Mononuclear cell (primary cell): ENCODE measurements around the gene FAM171A2. TPM values are rescaled to one million over a fixed set of nuclear protein-coding genes. Genes with fewer than 3 reads are reported as not detected.

Source experiments
- H3K27me3 ChIP-seq: 2 replicates; pipeline ENCODE4 v1.6.0; 2011; ENCODE audit warnings: low read length, control low read depth; ENCODE audit not compliant: insufficient read depth
- H3K4me1 ChIP-seq: 2 replicates; pipeline ENCODE4 v1.5.1; 2011; ENCODE audit warnings: mild to moderate bottlenecking, low read length, control low read depth; ENCODE audit not compliant: insufficient read depth
- H3K4me3 ChIP-seq: 2 replicates; pipeline ENCODE4 v1.5.1; 2011; ENCODE audit warnings: mild to moderate bottlenecking, low read length, moderate library complexity
- H3K9me3 ChIP-seq: 2 replicates; pipeline ENCODE4 v1.5.1; 2011; ENCODE audit warnings: low read depth, mild to moderate bottlenecking, control low read depth, low read length
- total RNA-seq: library from RNA; depleted of rRNA; stranded (reverse); fragments of >200 nt; gene quantifications from one replicate; pipeline ENCODE4 v1.2.3, GENCODE V29; 2012

Gene FAM171A2
- total RNA-seq, 1 donor: 0.10 TPM

- peaks cover 5% of the 10 kb centered on the region for H3K27me3 ChIP-seq
- H3K4me3 ChIP-seq: no peak overlapping the region
- peaks cover 11% of the 10 kb centered on the region for H3K4me1 ChIP-seq
- H3K9me3 ChIP-seq: no peaks in the 10 kb centered on the region
These were observed 5.6 kb downstream of the FAM171A2 start for GRCh38 chr17:44358066-44358465.

- H3K4me3 ChIP-seq: no peak overlapping the region
- H3K4me1 ChIP-seq: peaks cover 8% of the 10 kb centered on the region
- no peaks in the 10 kb centered on the region for H3K27me3 ChIP-seq
- H3K9me3 ChIP-seq: no peaks in the 10 kb centered on the region
These were observed 7.4 kb downstream of the FAM171A2 start for GRCh38 chr17:44356241-44356640.

- Histone ChIP-seq H3K4me3 (no peak overlapping the region), H3K4me1 (peaks cover 8% of the 10 kb centered on the region), H3K27me3 (no peaks in the 10 kb centered on the region), H3K9me3 (no peaks in the 10 kb centered on the region)
These were observed 8.0 kb downstream of the FAM171A2 start for GRCh38 chr17:44355642-44356099.

- H3K27me3 ChIP-seq: no peaks in the 10 kb centered on the region
- no peak overlapping the region for H3K4me3 ChIP-seq
- no peaks in the 10 kb centered on the region for H3K9me3 ChIP-seq
- peaks cover 14% of the 10 kb centered on the region for H3K4me1 ChIP-seq
These were observed 8.8 kb downstream of the FAM171A2 start for GRCh38 chr17:44354582-44355561.

GRCh38 chr17:44353672-44354331, 9.9 kb downstream of the FAM171A2 start:
- H3K9me3 ChIP-seq: no peaks in the 10 kb centered on the region
- peak overlapping the region; percentile 22 for H3K4me3 ChIP-seq

GRCh38 chr17:44352828-44353671, 10.6 kb downstream of the FAM171A2 start:
- no peaks in the 10 kb centered on the region for H3K9me3 ChIP-seq
- H3K4me1 ChIP-seq: peaks cover 32% of the 10 kb centered on the region
- H3K27me3 ChIP-seq: no peaks in the 10 kb centered on the region
- H3K4me3 ChIP-seq: peak overlapping the region; percentile 22

More at GRCh38 chr17:44353672-44354331, 9.9 kb downstream of the FAM171A2 start:
- Histone ChIP-seq H3K27me3 (no peaks in the 10 kb centered on the region), H3K4me1 (peaks cover 24% of the 10 kb centered on the region)

- H3K4me3 ChIP-seq: no peak overlapping the region
- H3K4me1 ChIP-seq: peaks cover 41% of the 10 kb centered on the region
- no peaks in the 10 kb centered on the region for H3K27me3 ChIP-seq
- no peaks in the 10 kb centered on the region for H3K9me3 ChIP-seq
These were observed 11.5 kb downstream of the FAM171A2 start for GRCh38 chr17:44351961-44352827.

GRCh38 chr17:44351464-44351863, 12.2 kb downstream of the FAM171A2 start:
- H3K27me3 ChIP-seq: no peaks in the 10 kb centered on the region
- H3K9me3 ChIP-seq: no peaks in the 10 kb centered on the region

GRCh38 chr17:44350733-44351226, 12.9 kb downstream of the FAM171A2 start:
- H3K9me3 ChIP-seq: no peaks in the 10 kb centered on the region
- no peak overlapping the region for H3K4me3 ChIP-seq
- peaks cover 55% of the 10 kb centered on the region for H3K4me1 ChIP-seq
- H3K27me3 ChIP-seq: no peaks in the 10 kb centered on the region

More at GRCh38 chr17:44351464-44351863, 12.2 kb downstream of the FAM171A2 start:
- Histone ChIP-seq H3K4me1 (peaks cover 48% of the 10 kb centered on the region), H3K4me3 (no peak overlapping the region)

GRCh38 chr17:44349553-44350070, 14.0 kb downstream of the FAM171A2 start:
- H3K4me3 ChIP-seq: no peak overlapping the region
- H3K27me3 ChIP-seq: no peaks in the 10 kb centered on the region
- peaks cover 63% of the 10 kb centered on the region for H3K4me1 ChIP-seq
- no peaks in the 10 kb centered on the region for H3K9me3 ChIP-seq

- no peak overlapping the region for H3K4me3 ChIP-seq
- H3K4me1 ChIP-seq: peaks cover 69% of the 10 kb centered on the region
- no peaks in the 10 kb centered on the region for H3K27me3 ChIP-seq
- no peaks in the 10 kb centered on the region for H3K9me3 ChIP-seq
These were observed 14.7 kb downstream of the FAM171A2 start for GRCh38 chr17:44348988-44349364.

GRCh38 chr17:44348234-44348987, 15.2 kb downstream of the FAM171A2 start:
- Histone ChIP-seq H3K4me3 (no peak overlapping the region), H3K4me1 (peaks cover 68% of the 10 kb centered on the region), H3K9me3 (no peaks in the 10 kb centered on the region), H3K27me3 (no peaks in the 10 kb centered on the region)
